ENCODE results near the gene CPNE7. TPM values are rescaled to one million over a fixed set of nuclear protein-coding genes. Genes with fewer than 3 reads are reported as not detected.

The CPNE7 gene
- total and polyA plus RNA-seq, 2 of the 13 experiments (the other 11 are each of a cell fraction or from before 2014, with no cell fraction given): 0.59 TPM; not detected in 1

DNA sequence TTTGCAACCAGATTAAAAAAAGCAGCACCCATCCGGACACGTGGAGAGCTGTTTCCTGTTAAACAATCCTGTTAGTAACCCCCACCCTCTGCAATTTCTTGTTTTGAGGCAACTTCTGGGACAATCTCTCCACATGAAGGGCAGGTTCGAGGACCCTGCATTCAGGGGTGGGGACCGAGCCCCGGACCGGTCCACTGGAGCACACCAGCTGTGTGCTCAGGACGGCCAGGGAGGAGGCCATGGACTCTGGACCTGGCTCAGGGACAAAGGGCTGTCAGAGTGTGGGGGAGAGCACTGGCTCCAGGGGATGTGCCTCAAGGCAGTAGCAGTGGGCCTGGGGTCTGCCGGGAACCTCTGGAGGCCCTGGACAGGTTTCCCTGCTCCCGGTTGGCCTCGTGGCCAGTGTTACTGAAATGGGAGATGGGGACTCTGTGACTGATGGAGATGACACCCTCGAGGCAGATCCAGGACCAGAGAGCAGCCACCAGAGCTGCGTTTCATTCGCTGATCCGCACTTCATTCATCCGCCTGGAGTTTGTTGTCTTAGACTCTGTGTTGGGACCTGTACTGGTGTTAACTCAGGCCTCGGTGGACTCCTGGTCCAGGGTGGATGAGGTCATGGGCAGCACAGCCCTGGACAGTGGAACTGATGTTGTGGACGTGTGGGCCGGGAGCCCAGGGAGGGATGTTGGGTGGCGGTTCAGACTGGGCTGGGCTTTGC, 2.9 kb upstream of the CPNE7 start (continued):
- TF ChIP-seq, protein P1, sequence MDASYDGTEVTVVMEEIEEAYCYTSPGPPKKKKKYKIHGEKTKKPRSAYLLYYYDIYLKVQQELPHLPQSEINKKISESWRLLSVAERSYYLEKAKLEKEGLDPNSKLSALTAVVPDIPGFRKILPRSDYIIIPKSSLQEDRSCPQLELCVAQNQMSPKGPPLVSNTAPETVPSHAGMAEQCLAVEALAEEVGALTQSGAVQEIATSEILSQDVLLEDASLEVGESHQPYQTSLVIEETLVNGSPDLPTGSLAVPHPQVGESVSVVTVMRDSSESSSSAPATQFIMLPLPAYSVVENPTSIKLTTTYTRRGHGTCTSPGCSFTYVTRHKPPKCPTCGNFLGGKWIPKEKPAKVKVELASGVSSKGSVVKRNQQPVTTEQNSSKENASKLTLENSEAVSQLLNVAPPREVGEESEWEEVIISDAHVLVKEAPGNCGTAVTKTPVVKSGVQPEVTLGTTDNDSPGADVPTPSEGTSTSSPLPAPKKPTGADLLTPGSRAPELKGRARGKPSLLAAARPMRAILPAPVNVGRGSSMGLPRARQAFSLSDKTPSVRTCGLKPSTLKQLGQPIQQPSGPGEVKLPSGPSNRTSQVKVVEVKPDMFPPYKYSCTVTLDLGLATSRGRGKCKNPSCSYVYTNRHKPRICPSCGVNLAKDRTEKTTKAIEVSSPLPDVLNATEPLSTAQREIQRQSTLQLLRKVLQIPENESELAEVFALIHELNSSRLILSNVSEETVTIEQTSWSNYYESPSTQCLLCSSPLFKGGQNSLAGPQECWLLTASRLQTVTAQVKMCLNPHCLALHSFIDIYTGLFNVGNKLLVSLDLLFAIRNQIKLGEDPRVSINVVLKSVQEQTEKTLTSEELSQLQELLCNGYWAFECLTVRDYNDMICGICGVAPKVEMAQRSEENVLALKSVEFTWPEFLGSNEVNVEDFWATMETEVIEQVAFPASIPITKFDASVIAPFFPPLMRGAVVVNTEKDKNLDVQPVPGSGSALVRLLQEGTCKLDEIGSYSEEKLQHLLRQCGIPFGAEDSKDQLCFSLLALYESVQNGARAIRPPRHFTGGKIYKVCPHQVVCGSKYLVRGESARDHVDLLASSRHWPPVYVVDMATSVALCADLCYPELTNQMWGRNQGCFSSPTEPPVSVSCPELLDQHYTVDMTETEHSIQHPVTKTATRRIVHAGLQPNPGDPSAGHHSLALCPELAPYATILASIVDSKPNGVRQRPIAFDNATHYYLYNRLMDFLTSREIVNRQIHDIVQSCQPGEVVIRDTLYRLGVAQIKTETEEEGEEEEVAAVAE (CRISPR knock-in tag; IDR thresholded peaks at IDR 0.05; ENCODE audit: borderline replicate concordance): 0 out of 2 replicates have a peak, but pooled peaks have one; percentile 35
- TF ChIP-seq U2AF1 (optimal IDR thresholded peaks at IDR 0.05; ENCODE audit: low read depth, low read length) (no peak), BHLHE40 (IDR thresholded peaks at IDR 0.05; ENCODE audit: low read length) (peak; percentile 21; the same call in 1 of the 2 replicates), ZBTB7A (CRISPR knock-in tag; IDR thresholded peaks at IDR 0.05) (peak; percentile 94), IRF2 (CRISPR knock-in tag; IDR thresholded peaks at IDR 0.05) (peak; percentile 65), BRD4 (CRISPR knock-in tag; IDR thresholded peaks at IDR 0.05) (peak; percentile 24; the same call in 1 of the 2 replicates), HMG20A (CRISPR knock-in tag; IDR thresholded peaks at IDR 0.05; ENCODE audit: borderline replicate concordance) (peak; percentile 43; the same call in 1 of the 2 replicates), ADNP (CRISPR knock-in tag; IDR thresholded peaks at IDR 0.05) (no peak; the same call in 1 of the 2 replicates), REPIN1 (CRISPR knock-in tag; IDR thresholded peaks at IDR 0.05; ENCODE audit: borderline replicate concordance, low read depth) (0 out of 2 replicates have a peak, but pooled peaks have one; percentile 53), ZMYM3 (CRISPR knock-in tag; IDR thresholded peaks at IDR 0.05) (peak; percentile 84), ZNF205 (CRISPR knock-in tag; IDR thresholded peaks at IDR 0.05) (peak; percentile 69), YEATS4 (CRISPR knock-in tag; IDR thresholded peaks at IDR 0.05; ENCODE audit: borderline replicate concordance) (peak; percentile 80; the same call in 1 of the 2 replicates), JUND (CRISPR knock-in tag; IDR thresholded peaks at IDR 0.05) (0 out of 2 replicates have a peak, but pooled peaks have one; percentile 5), SAP130 (CRISPR knock-in tag; IDR thresholded peaks at IDR 0.05; ENCODE audit: low read depth) (peak; percentile 86), TMF1 (CRISPR knock-in tag; IDR thresholded peaks at IDR 0.05; ENCODE audit: low read depth) (no peak)
- TF ChIP-seq, protein P2, sequence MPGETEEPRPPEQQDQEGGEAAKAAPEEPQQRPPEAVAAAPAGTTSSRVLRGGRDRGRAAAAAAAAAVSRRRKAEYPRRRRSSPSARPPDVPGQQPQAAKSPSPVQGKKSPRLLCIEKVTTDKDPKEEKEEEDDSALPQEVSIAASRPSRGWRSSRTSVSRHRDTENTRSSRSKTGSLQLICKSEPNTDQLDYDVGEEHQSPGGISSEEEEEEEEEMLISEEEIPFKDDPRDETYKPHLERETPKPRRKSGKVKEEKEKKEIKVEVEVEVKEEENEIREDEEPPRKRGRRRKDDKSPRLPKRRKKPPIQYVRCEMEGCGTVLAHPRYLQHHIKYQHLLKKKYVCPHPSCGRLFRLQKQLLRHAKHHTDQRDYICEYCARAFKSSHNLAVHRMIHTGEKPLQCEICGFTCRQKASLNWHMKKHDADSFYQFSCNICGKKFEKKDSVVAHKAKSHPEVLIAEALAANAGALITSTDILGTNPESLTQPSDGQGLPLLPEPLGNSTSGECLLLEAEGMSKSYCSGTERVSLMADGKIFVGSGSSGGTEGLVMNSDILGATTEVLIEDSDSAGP (CRISPR knock-in tag; IDR thresholded peaks at IDR 0.05; ENCODE audit: borderline replicate concordance): peak; percentile 47; the same call in 1 of the 2 replicates
- TF ChIP-seq, protein P3, sequence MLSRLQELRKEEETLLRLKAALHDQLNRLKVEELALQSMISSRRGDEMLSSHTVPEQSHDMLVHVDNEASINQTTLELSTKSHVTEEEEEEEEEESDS (CRISPR knock-in tag; IDR thresholded peaks at IDR 0.05; ENCODE audit: borderline replicate concordance): no peak
- TF ChIP-seq, protein P4, sequence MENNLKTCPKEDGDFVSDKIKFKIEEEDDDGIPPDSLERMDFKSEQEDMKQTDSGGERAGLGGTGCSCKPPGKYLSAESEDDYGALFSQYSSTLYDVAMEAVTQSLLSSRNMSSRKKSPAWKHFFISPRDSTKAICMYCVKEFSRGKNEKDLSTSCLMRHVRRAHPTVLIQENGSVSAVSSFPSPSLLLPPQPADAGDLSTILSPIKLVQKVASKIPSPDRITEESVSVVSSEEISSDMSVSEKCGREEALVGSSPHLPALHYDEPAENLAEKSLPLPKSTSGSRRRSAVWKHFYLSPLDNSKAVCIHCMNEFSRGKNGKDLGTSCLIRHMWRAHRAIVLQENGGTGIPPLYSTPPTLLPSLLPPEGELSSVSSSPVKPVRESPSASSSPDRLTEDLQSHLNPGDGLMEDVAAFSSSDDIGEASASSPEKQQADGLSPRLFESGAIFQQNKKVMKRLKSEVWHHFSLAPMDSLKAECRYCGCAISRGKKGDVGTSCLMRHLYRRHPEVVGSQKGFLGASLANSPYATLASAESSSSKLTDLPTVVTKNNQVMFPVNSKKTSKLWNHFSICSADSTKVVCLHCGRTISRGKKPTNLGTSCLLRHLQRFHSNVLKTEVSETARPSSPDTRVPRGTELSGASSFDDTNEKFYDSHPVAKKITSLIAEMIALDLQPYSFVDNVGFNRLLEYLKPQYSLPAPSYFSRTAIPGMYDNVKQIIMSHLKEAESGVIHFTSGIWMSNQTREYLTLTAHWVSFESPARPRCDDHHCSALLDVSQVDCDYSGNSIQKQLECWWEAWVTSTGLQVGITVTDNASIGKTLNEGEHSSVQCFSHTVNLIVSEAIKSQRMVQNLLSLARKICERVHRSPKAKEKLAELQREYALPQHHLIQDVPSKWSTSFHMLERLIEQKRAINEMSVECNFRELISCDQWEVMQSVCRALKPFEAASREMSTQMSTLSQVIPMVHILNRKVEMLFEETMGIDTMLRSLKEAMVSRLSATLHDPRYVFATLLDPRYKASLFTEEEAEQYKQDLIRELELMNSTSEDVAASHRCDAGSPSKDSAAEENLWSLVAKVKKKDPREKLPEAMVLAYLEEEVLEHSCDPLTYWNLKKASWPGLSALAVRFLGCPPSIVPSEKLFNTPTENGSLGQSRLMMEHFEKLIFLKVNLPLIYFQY (CRISPR knock-in tag; IDR thresholded peaks at IDR 0.05; ENCODE audit: borderline replicate concordance): peak; percentile 98
- TF ChIP-seq, protein P5, sequence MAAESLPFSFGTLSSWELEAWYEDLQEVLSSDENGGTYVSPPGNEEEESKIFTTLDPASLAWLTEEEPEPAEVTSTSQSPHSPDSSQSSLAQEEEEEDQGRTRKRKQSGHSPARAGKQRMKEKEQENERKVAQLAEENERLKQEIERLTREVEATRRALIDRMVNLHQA (CRISPR knock-in tag; IDR thresholded peaks at IDR 0.05): no peak

Measured in HepG2 (cell line).